CD8-positive, alpha-beta memory T cell (primary cell): Measurements from ENCODE around the gene ELP5. TPM values are rescaled to one million over a fixed set of nuclear protein-coding genes. Genes with fewer than 3 reads are reported as not detected.
"Not testable (repeated sequence)": the region's sequence is repeated elsewhere in the genome, so short reads cannot be mapped to it uniquely, and the experiment has no call there.

Source experiments
- CTCF ChIA-PET: fragments of 350-600 bp; sonication (Branson Sonifier 250); formaldehyde crosslinking; loops from one replicate; lab custom pipeline; 2021; ENCODE audit warnings: antibody characterized with exemption; lab: Charles Lee
- POLR2A ChIA-PET: fragments of 350-600 bp; sonication (Branson Sonifier 250); formaldehyde crosslinking; loops from one replicate; lab custom pipeline; 2021; ENCODE audit warnings: antibody characterized with exemption; lab: Charles Lee
- DNase-seq, 5 donors: peaks; one replicate each; pipeline versions ENCODE4 v3.0.0 to v3.0.0-alpha.2; 2020 to 2022; ENCODE audit warnings: mixed read lengths in 1 of 5
- H3K27ac ChIP-seq: one replicate; pipeline ENCODE4 v1.7.0; 2013; ENCODE audit warnings: low read depth, mild to moderate bottlenecking, low read length, moderate library complexity
- H3K27me3 ChIP-seq: 2 replicates; pipeline ENCODE4 v1.7.0; 2013; ENCODE audit warnings: low read length, mild to moderate bottlenecking; ENCODE audit not compliant: insufficient read depth, poor library complexity, severe bottlenecking
- H3K36me3 ChIP-seq: 2 replicates; pipeline ENCODE4 v1.7.0; 2013; ENCODE audit warnings: mild to moderate bottlenecking, low read length, moderate library complexity; ENCODE audit not compliant: insufficient read depth
- H3K4me1 ChIP-seq: 2 replicates; pipeline ENCODE4 v1.7.0; 2013; ENCODE audit warnings: mild to moderate bottlenecking, low read length, moderate library complexity; ENCODE audit not compliant: insufficient read depth
- H3K4me3 ChIP-seq: 2 replicates; pipeline ENCODE4 v1.7.0; 2013; ENCODE audit warnings: mild to moderate bottlenecking, low read length
- H3K9me3 ChIP-seq: 2 replicates; pipeline ENCODE4 v1.7.0; 2013; ENCODE audit warnings: mild to moderate bottlenecking, low read length
- H3K27ac Mint-ChIP-seq, 8 donors: one replicate each; pipeline ENCODE4 v1.8.0; 2020 to 2021; ENCODE audit warnings: mixed read lengths in 8 of 8, mild to moderate bottlenecking in 6 of 8, inconsistent platforms in 3 of 8, moderate library complexity in 3 of 8
- H3K27me3 Mint-ChIP-seq, 2 donors: one replicate each; pipeline ENCODE4 v1.8.0; 2020 to 2021; ENCODE audit warnings: mixed read lengths in 2 of 2, mild to moderate bottlenecking in 1 of 2, moderate library complexity in 1 of 2
- H3K36me3 Mint-ChIP-seq, 3 donors: one replicate each; pipeline ENCODE4 v1.8.0; 2020 to 2021; ENCODE audit warnings: mixed read lengths in 3 of 3, inconsistent platforms in 1 of 3, mild to moderate bottlenecking in 1 of 3
- H3K4me1 Mint-ChIP-seq, 3 donors: one replicate each; pipeline ENCODE4 v1.8.0; 2020 to 2021; ENCODE audit warnings: mixed read lengths in 3 of 3, inconsistent platforms in 1 of 3, mild to moderate bottlenecking in 1 of 3
- H3K4me3 Mint-ChIP-seq, 7 donors: one replicate each; pipeline ENCODE4 v1.8.0; 2020 to 2021; ENCODE audit warnings: mixed read lengths in 7 of 7, mild to moderate bottlenecking in 6 of 7, moderate library complexity in 4 of 7, inconsistent platforms in 2 of 7
- H3K9me3 Mint-ChIP-seq, 5 donors: one replicate each; pipeline ENCODE4 v1.8.0; 2020 to 2022; ENCODE audit warnings: mixed read lengths in 5 of 5, mild to moderate bottlenecking in 3 of 5, moderate library complexity in 2 of 5, inconsistent platforms in 1 of 5
- polyA plus RNA-seq: library from polyadenylated mRNA; unstranded; fragments of 300-500 nt; fragmentation: Illumina TruSeq; gene quantifications from one replicate; pipeline ENCODE4 v1.2.3, GENCODE V29; 2021
- total RNA-seq, 2 experiments: library from RNA; stranded (reverse); gene quantifications; one replicate each; pipeline ENCODE4 v1.2.3, GENCODE V29; 2021

The ELP5 gene
- total and polyA plus RNA-seq, 3 experiments from 2014 or later, result 84.8 to 111 (median 106) TPM

DNA sequence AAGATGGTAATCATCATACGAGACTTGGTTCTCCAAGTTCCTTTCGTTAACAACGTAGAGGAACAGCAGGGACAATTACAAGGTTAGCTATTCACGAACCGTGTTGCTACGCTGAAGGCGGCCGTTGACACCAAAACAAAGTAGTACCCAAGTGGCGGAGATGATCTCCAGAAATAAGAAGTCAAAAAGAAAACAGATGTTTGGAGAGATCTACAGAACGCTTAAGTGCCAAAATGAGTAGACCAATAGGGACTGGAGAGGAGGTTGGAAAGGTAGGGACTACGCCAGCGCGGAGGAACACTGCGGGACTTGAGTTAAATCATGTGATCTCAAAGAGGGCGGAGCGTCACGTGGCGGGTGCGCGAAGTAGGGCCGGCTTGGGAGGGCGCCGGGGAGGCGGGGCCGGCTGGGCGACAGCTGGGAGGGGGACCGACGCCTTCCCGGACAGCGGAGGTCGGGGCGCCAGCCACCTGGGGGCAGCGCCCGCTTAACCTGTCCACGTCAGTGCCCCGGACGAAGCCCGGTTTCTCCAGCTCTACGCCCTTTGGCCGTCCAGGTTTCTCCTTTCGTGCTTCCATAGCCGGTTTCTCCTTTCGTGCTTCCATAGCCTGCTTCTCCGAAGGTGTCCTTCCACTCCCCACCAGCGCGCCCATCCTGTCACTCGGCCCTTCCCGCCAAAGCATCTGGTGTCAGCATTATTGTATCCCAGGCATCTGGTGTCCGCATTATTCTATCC lies 9.1 kb upstream of the ELP5 start:
- ChIA-PET POLR2A (interaction anchor here (0.5 to 2.7 kb wide), 11 partner anchors 8 to 230 kb away, joined by 3 to 13 read pairs (median 6); partner anchors contain the start of genes ACADVL, ACAP1, CTDNEP1 and DLG4), CTCF (interaction anchor here (0.6 to 2.8 kb wide), 10 partner anchors 8 to 609 kb away, joined by 3 to 8 read pairs (median 3); partner anchors contain the start of genes ACADVL, CLDN7, CTDNEP1 and DLG4)
- Histone ChIP-seq H3K4me1 (peaks cover 29% of the 10 kb centered on the region), H3K9me3 (no peaks in the 10 kb centered on the region), H3K27ac (peak overlapping the region; percentile 69), H3K27me3 (no peaks in the 10 kb centered on the region), H3K4me3 (peak overlapping the region; percentile 78), H3K36me3 (peaks cover 37% of the 10 kb centered on the region)
- peak; percentile 91 to 96 (median 94) for DNase-seq
- H3K9me3 Mint-ChIP-seq, result peaks cover 0 to 3% (median 0%) of the 10 kb centered on the region in 5 donors
- H3K27ac Mint-ChIP-seq, result peak overlapping the region; percentile 96 to 100 (median 99)
- peak overlapping the region; percentile 93 to 98 (median 96) for H3K4me3 Mint-ChIP-seq
- H3K36me3 Mint-ChIP-seq, result peaks cover 0 to 70% (median 23%) of the 10 kb centered on the region in 3 donors
- peaks cover 0 to 11% of the 10 kb centered on the region in 2 donors for H3K27me3 Mint-ChIP-seq
- H3K4me1 Mint-ChIP-seq, result peaks cover 37 to 43% (median 39%) of the 10 kb centered on the region in 3 donors

DNA sequence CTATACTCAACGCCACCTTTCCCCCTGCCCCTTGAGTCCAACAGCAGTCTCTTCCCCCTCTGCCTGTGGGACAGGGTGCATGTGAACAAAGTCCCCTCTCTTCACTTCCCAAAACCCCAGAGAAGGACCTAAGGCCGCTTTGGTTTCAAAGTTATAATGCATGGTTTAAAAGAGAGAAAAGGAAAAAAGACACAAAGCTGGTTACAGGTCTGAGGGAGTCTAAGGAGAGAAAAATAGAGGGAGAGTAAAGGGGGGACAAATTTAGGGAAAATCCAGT lies 8.6 kb upstream of the ELP5 start:
- ChIA-PET POLR2A (interaction anchor here (0.6 to 2.7 kb wide), 6 partner anchors 8 to 197 kb away, joined by 4 to 13 read pairs (median 6); partner anchors contain the start of genes ACAP1, CTDNEP1, DVL2 and ELP5), CTCF (interaction anchor here (1.2 to 2.8 kb wide), 2 partner anchors 24 to 53 kb away, joined by 6 to 8 read pairs; partner anchors contain the start of genes ACADVL and DLG4)
- Mint-ChIP-seq H3K4me3 (peak overlapping the region; percentile 76 to 98 (median 94)), H3K9me3 (peaks cover 0 to 3% (median 0%) of the 10 kb centered on the region in 5 donors), H3K27ac (peak overlapping the region; percentile 77 to 99 (median 96)), H3K27me3 (peaks cover 0 to 11% of the 10 kb centered on the region in 2 donors), H3K36me3 (peaks cover 0 to 69% (median 23%) of the 10 kb centered on the region in 3 donors), H3K4me1 (peaks cover 37 to 44% (median 40%) of the 10 kb centered on the region in 3 donors)
- no peaks in the 10 kb centered on the region for H3K9me3 ChIP-seq
- peaks cover 29% of the 10 kb centered on the region for H3K4me1 ChIP-seq
- H3K36me3 ChIP-seq, result peaks cover 37% of the 10 kb centered on the region
- H3K27me3 ChIP-seq, result no peaks in the 10 kb centered on the region
- H3K27ac ChIP-seq, result peak overlapping the region; percentile 69
- peak overlapping the region; percentile 78 for H3K4me3 ChIP-seq
- no peak for DNase-seq

DNA sequence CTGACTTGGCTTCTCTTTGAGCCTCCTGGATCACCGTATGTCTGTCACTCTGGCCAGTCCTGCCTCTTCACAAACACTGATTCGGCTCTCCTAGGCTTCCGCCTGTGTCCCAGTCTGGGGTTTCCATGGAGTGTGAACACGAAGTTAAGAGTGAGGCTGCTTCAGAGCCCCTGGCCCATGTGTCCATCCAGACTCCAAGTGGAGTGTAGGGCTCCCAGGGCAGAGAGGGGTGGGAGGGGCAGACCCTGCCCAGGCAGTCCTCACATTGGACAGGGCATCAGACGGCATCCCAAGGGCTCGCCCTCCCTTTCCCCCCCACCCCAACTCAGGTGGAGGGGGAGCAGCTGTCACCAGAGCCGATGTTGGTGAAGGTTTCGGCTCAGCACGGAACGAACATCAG lies 8.2 kb upstream of the ELP5 start:
- Mint-ChIP-seq H3K27me3 (peaks cover 0 to 11% of the 10 kb centered on the region in 2 donors), H3K4me3 (peak overlapping the region; percentile 32 to 98 (median 80)), H3K4me1 (peaks cover 42 to 48% (median 45%) of the 10 kb centered on the region in 3 donors), H3K27ac (peak overlapping the region in 3 of 8 donors; percentile 63 to 99 (median 96)), H3K36me3 (peaks cover 0 to 67% (median 23%) of the 10 kb centered on the region in 3 donors)
- CTCF ChIA-PET, result interaction anchor here (2.8 kb wide), 1 partner anchor 52 kb away, joined by 8 read pairs; no protein-coding TSS in a partner anchor
- H3K4me3 ChIP-seq, H3K9me3 Mint-ChIP-seq, H3K27me3 ChIP-seq, H3K9me3 ChIP-seq, H3K27ac ChIP-seq, DNase-seq: not testable (repeated sequence)
- POLR2A ChIA-PET, result interaction anchor here (0.6 kb wide), 1 partner anchor 193 kb away, joined by 5 read pairs; no protein-coding TSS in a partner anchor
- Histone ChIP-seq H3K36me3 (peaks cover 37% of the 10 kb centered on the region), H3K4me1 (peaks cover 31% of the 10 kb centered on the region)

DNA sequence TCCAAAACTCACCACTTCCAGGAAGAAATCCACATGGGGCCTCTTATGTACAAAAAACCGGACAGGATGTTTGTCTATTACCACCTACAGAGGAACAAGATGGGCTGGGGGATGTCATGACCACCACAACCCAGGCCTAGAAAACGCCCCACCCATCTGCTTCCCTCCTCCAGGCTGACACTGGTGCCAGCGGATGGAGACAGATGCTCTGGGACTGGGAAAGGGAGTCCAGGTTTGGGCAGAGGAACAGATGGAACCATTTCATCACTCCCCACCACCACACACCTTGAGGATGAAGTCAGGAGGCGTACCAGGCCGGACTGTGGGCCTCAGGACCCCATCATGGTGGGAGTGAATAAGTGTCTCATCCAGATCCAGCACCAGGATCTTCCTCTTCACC lies 5.2 kb upstream of the ELP5 start:
- POLR2A ChIA-PET, result no interaction called here
- H3K4me3 Mint-ChIP-seq, result peak overlapping the region in 3 of 7 donors; percentile 27 to 64 (median 34)
- peaks cover 40 to 48% (median 44%) of the 10 kb centered on the region in 3 donors for H3K4me1 Mint-ChIP-seq
- H3K36me3 Mint-ChIP-seq, result peaks cover 0 to 49% (median 14%) of the 10 kb centered on the region in 3 donors
- H3K9me3 Mint-ChIP-seq, result peaks cover 0 to 3% (median 0%) of the 10 kb centered on the region in 5 donors
- Histone ChIP-seq H3K36me3 (peaks cover 25% of the 10 kb centered on the region), H3K27me3 (no peaks in the 10 kb centered on the region), H3K9me3 (no peaks in the 10 kb centered on the region), H3K27ac (no peak overlapping the region), H3K4me1 (peaks cover 31% of the 10 kb centered on the region), H3K4me3 (no peak overlapping the region)
- peaks cover 0 to 7% of the 10 kb centered on the region in 2 donors for H3K27me3 Mint-ChIP-seq
- no peak for DNase-seq
- CTCF ChIA-PET, result interaction anchor here (1.6 kb wide), 1 partner anchor 27 kb away, joined by 4 read pairs; the partner anchor contains the start of genes ACADVL and DLG4
- peak overlapping the region in 4 of 8 donors; percentile 32 to 95 (median 76) for H3K27ac Mint-ChIP-seq

DNA sequence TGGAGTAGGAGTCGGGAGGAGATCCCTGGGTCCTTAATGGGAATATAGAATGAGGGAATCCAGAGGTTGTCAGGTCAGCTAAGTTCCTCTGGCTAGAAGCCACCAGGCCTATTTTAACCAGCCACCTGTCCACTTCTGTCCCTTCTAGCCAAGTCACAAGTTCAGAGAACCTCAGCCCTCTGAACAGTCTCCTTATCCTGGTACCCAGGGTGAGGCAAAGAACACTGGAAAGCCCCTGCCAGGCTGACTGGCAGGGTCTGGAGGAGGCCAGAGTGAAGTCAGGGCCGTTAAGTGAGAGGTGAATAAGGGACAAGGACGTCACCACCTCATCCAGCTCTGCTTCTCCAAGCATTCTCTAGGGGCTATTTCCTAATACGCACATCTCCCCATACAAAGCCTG lies 3.2 kb upstream of the ELP5 start:
- DNase-seq, result no peak
- H3K4me1 Mint-ChIP-seq, result peaks cover 39 to 47% (median 46%) of the 10 kb centered on the region in 3 donors
- H3K9me3 Mint-ChIP-seq, result no peaks in the 10 kb centered on the region
- peaks cover 25% of the 10 kb centered on the region for H3K36me3 ChIP-seq
- H3K27ac ChIP-seq, result no peak overlapping the region
- no peaks in the 10 kb centered on the region for H3K27me3 ChIP-seq
- H3K27me3 Mint-ChIP-seq, result peaks cover 0 to 2% of the 10 kb centered on the region in 2 donors
- H3K4me1 ChIP-seq, result peaks cover 33% of the 10 kb centered on the region
- POLR2A ChIA-PET, result no interaction called here
- peaks cover 0 to 50% (median 16%) of the 10 kb centered on the region in 3 donors for H3K36me3 Mint-ChIP-seq
- H3K4me3 Mint-ChIP-seq, result peak overlapping the region; percentile 37 to 95 (median 93)
- no peak overlapping the region for H3K4me3 ChIP-seq
- CTCF ChIA-PET, result interaction anchor here (1.9 kb wide), 1 partner anchor 9 kb away, joined by 5 read pairs; no protein-coding TSS in a partner anchor
- H3K27ac Mint-ChIP-seq, result peak overlapping the region in 3 of 8 donors; percentile 35 to 91 (median 63)
- H3K9me3 ChIP-seq, result no peaks in the 10 kb centered on the region

DNA sequence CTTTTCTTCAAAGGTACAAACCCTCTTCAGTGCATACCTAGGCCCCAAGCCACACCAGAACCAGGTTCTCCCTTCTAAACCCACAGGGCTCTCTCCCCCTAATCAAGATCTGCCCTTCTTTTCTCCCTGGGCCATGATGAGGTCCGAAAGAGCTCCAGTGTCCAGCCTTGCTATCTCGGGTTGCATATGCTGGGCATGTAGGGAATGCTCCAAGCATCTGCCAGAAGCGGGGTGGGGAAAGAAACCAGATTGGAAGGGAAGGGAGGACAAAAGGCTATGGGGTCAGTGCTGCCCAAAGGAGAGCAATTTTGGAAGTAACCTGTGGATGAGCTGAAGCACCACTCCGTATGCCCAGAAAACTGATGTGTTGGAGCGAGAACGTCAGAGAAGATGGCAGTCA lies 2.8 kb upstream of the ELP5 start:
- Histone ChIP-seq H3K36me3 (peaks cover 26% of the 10 kb centered on the region), H3K4me1 (peaks cover 33% of the 10 kb centered on the region), H3K4me3 (no peak overlapping the region), H3K27me3 (no peaks in the 10 kb centered on the region), H3K9me3 (no peaks in the 10 kb centered on the region), H3K27ac (no peak overlapping the region)
- peaks cover 0 to 2% of the 10 kb centered on the region in 2 donors for H3K27me3 Mint-ChIP-seq
- H3K36me3 Mint-ChIP-seq, result peaks cover 0 to 50% (median 18%) of the 10 kb centered on the region in 3 donors
- POLR2A ChIA-PET, result no interaction called here
- H3K9me3 Mint-ChIP-seq, result no peaks in the 10 kb centered on the region
- H3K4me3 Mint-ChIP-seq, result peak overlapping the region; percentile 66 to 95 (median 93)
- CTCF ChIA-PET, result interaction anchor here (1.0 to 1.9 kb wide), 2 partner anchors 9 to 47 kb away, joined by 3 to 5 read pairs; no protein-coding TSS in a partner anchor
- H3K27ac Mint-ChIP-seq, result peak overlapping the region in 2 of 8 donors; percentile 76 to 91
- peaks cover 41 to 51% (median 46%) of the 10 kb centered on the region in 3 donors for H3K4me1 Mint-ChIP-seq
- no peak for DNase-seq

DNA sequence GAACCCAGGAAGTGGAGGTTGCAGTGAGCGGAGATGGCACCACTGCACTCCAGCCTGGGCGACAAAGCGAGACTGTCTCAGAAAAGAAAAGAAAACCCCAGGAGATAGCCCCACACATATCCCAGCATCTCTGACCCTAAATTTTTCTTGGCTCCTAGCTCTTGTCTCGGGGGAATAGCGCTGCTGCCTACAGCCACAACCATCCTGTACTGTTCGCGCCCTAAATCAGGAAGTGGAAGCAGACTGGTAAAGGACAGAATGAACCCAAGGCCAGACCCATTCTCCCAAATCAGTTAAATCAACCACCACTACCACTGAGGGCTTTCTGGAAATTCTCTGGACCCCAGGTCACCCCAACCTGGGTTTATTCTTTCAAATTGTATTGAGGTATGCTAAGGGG lies 2.2 kb upstream of the ELP5 start:
- Mint-ChIP-seq H3K4me3 (peak overlapping the region; percentile 70 to 98 (median 93)), H3K27me3 (peaks cover 0 to 2% of the 10 kb centered on the region in 2 donors), H3K36me3 (peaks cover 0 to 50% (median 14%) of the 10 kb centered on the region in 3 donors), H3K9me3 (no peaks in the 10 kb centered on the region), H3K4me1 (peaks cover 41 to 55% (median 46%) of the 10 kb centered on the region in 3 donors), H3K27ac (peak overlapping the region in 6 of 8 donors; percentile 46 to 96 (median 96))
- peaks cover 33% of the 10 kb centered on the region for H3K4me1 ChIP-seq
- H3K27me3 ChIP-seq, result no peaks in the 10 kb centered on the region
- no peak for DNase-seq
- ChIA-PET POLR2A (interaction anchor here (2.5 kb wide), 1 partner anchor 10 kb away, joined by 16 read pairs; the partner anchor contains the start of gene PHF23), CTCF (interaction anchor here (1.0 to 1.9 kb wide), 2 partner anchors 10 to 47 kb away, joined by 3 to 5 read pairs; no protein-coding TSS in a partner anchor)
- H3K4me3 ChIP-seq, result peak overlapping the region; percentile 68
- H3K27ac ChIP-seq, result peak overlapping the region; percentile 97
- peaks cover 24% of the 10 kb centered on the region for H3K36me3 ChIP-seq
- no peaks in the 10 kb centered on the region for H3K9me3 ChIP-seq
